Neuronal stem cell (in vitro differentiated cells): Measurements from ENCODE around the gene PCDHGC4.

ENCODE experiments used
- DNase-seq: peaks from one replicate; pipeline ENCODE4 v3.0.0-alpha.2; 2013; ENCODE audit warnings: low spot score
- H2AFZ ChIP-seq: one replicate; pipeline ENCODE4 v1.6.1; 2013; ENCODE audit warnings: mild to moderate bottlenecking, low read length, inconsistent platforms
- H2AK5ac ChIP-seq: 2 replicates; pipeline ENCODE4 v1.6.1; 2013; ENCODE audit warnings: low read depth, mild to moderate bottlenecking, inconsistent platforms, low read length, moderate library complexity, mixed read lengths
- H2BK120ac ChIP-seq: 2 replicates; pipeline ENCODE4 v1.6.1; 2013; ENCODE audit warnings: low read depth, mild to moderate bottlenecking, inconsistent platforms, low read length, moderate library complexity, mixed read lengths
- H2BK12ac ChIP-seq: one replicate; pipeline ENCODE4 v1.6.1; 2013; ENCODE audit warnings: low read length, inconsistent platforms
- H2BK15ac ChIP-seq: 2 replicates; pipeline ENCODE4 v1.6.1; 2013; ENCODE audit warnings: mild to moderate bottlenecking, low read length, inconsistent platforms, mixed read lengths
- H2BK5ac ChIP-seq: one replicate; pipeline ENCODE4 v1.6.1; 2013; ENCODE audit warnings: inconsistent platforms, mild to moderate bottlenecking, low read length, moderate library complexity
- H3K14ac ChIP-seq: one replicate; pipeline ENCODE4 v1.6.1; 2013; ENCODE audit warnings: low read length, inconsistent platforms
- H3K18ac ChIP-seq: 2 replicates; pipeline ENCODE4 v1.6.1; 2013; ENCODE audit warnings: low read length, inconsistent platforms
- H3K23ac ChIP-seq: 2 replicates; pipeline ENCODE4 v1.6.1; 2013; ENCODE audit warnings: low read depth, mild to moderate bottlenecking, mixed read lengths, low read length, inconsistent platforms; ENCODE audit not compliant: poor library complexity
- H3K27ac ChIP-seq: replicated peaks from 3 replicates; pipeline ENCODE4 v1.5.1; 2013; ENCODE audit warnings: low read length, inconsistent platforms
- H3K27me3 ChIP-seq, 3 experiments: 2 replicates each; pipeline ENCODE4 v1.6.1; 2013; ENCODE audit warnings: low read length in 3 of 3, mild to moderate bottlenecking in 2 of 3, inconsistent platforms in 1 of 3, low read depth in 1 of 3, mixed read lengths in 1 of 3, moderate library complexity in 1 of 3; ENCODE audit not compliant: control insufficient read depth in 3 of 3, insufficient read depth in 3 of 3
- H3K36me3 ChIP-seq, 2 donors: replicated peaks in 1 of 2; 2 replicates each; pipeline ENCODE4 v1.6.1; 2013; ENCODE audit warnings: low read length in 2 of 2; ENCODE audit not compliant: control insufficient read depth in 2 of 2, insufficient read depth in 2 of 2
- H3K4ac ChIP-seq: 2 replicates; pipeline ENCODE4 v1.6.1; 2013; ENCODE audit warnings: inconsistent platforms, mild to moderate bottlenecking, low read length, moderate library complexity
- H3K4me1 ChIP-seq, 2 donors: 1 replicate in 1 of 2; 2 replicates in 1 of 2; pipeline ENCODE4 v1.6.1; 2013; ENCODE audit warnings: low read length in 2 of 2, low read depth in 1 of 2; ENCODE audit not compliant: control insufficient read depth in 2 of 2, insufficient read depth in 1 of 2
- H3K4me2 ChIP-seq: one replicate; pipeline ENCODE4 v1.6.1; 2013; ENCODE audit warnings: mild to moderate bottlenecking, low read length, inconsistent platforms; ENCODE audit not compliant: insufficient read depth, poor library complexity, severe bottlenecking
- H3K4me3 ChIP-seq, 2 donors: 2 replicates each; pipeline ENCODE4 v1.5.1; 2013; ENCODE audit warnings: low read length in 2 of 2, mild to moderate bottlenecking in 2 of 2, inconsistent platforms in 1 of 2, moderate library complexity in 1 of 2
- H3K79me1 ChIP-seq: one replicate; pipeline ENCODE4 v1.6.1; 2013; ENCODE audit warnings: low read depth, mild to moderate bottlenecking, inconsistent platforms, low read length, moderate library complexity
- H3K9ac ChIP-seq: one replicate; pipeline ENCODE4 v1.6.1; 2013; ENCODE audit warnings: mild to moderate bottlenecking, low read depth, low read length, inconsistent platforms; ENCODE audit not compliant: poor library complexity
- H3K9me3 ChIP-seq, 2 donors: replicated peaks in 1 of 2; 2 replicates each; pipeline versions ENCODE3 to v1.6.1; 2013; ENCODE audit warnings: low read length in 2 of 2, mild to moderate bottlenecking in 2 of 2, inconsistent platforms in 1 of 2, low read depth in 1 of 2, mixed read lengths in 1 of 2, moderate library complexity in 1 of 2; ENCODE audit not compliant: control insufficient read depth in 2 of 2, insufficient read depth in 1 of 2
- H4K8ac ChIP-seq: one replicate; pipeline ENCODE4 v1.6.1; 2013; ENCODE audit warnings: low read depth, mild to moderate bottlenecking, inconsistent platforms, low read length, moderate library complexity
- H4K91ac ChIP-seq: one replicate; pipeline ENCODE4 v1.6.1; 2013; ENCODE audit warnings: low read length, low read depth, mild to moderate bottlenecking, inconsistent platforms; ENCODE audit not compliant: poor library complexity
- WGBS, 2 donors: extraction: QIAGEN DNeasy Blood & Tissue Kit; methylation state at CpG; one replicate each; pipeline ENCODE4 v1.1.7; 2013; ENCODE audit warnings: missing lambda C conversion rate in 2 of 2, mixed read lengths in 1 of 2; ENCODE audit not compliant: insufficient read length in 2 of 2, insufficient replicate concordance in 1 of 2; ENCODE audit errors: extremely low coverage in 2 of 2; 5-methylcytosine and 5-hydroxymethylcytosine counted together

Gene PCDHGC4

DNA sequence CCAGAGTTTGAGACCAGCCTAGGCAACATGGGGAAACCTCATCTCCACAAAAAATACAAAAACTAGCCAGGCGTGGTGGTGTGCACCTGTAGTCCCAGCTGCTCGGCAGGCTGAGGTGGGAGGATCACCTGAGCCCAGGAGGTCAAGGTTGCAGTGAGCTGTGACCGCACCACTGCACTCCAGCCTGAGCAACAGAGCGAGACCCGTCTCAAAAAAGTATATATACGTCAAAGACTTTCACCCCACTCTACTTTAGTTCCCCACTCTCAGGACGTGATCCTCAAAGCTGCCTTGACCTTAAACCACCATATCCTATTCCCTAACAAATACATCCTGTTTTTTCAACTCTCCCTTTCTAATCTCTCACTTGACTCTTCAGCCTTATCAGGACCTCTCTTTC is 45.0 kb downstream of the PCDHGC4 start:
- H4K8ac ChIP-seq: no peak overlapping the region
- no peak overlapping the region for H3K4me2 ChIP-seq
- H3K36me3 ChIP-seq: peaks cover 16 to 88% of the 10 kb centered on the region in 2 donors
- H2BK12ac ChIP-seq: no peak overlapping the region
- no peak overlapping the region for H2BK5ac ChIP-seq
- no peak overlapping the region for H2AFZ ChIP-seq
- H3K4ac ChIP-seq: no peak overlapping the region
- peaks cover 0 to 4% of the 10 kb centered on the region in 2 donors for H3K9me3 ChIP-seq
- no peaks in the 10 kb centered on the region for H3K79me1 ChIP-seq
- H3K23ac ChIP-seq: no peak overlapping the region
- no peak for DNase-seq
- H3K18ac ChIP-seq: no peak overlapping the region
- H3K27me3 ChIP-seq: no peaks in the 10 kb centered on the region
- WGBS, 2 donors: no CpG with 5 or more reads among the region's 7 CpGs
- H3K4me1 ChIP-seq: peaks cover 7 to 9% of the 10 kb centered on the region in 2 donors
- H3K4me3 ChIP-seq: no peak overlapping the region
- H4K91ac ChIP-seq: no peak overlapping the region
- no peak overlapping the region for H3K14ac ChIP-seq
- H2AK5ac ChIP-seq: no peak overlapping the region
- H3K9ac ChIP-seq: no peak overlapping the region
- H3K27ac ChIP-seq: no peak overlapping the region
- no peak overlapping the region for H2BK15ac ChIP-seq
- no peak overlapping the region for H2BK120ac ChIP-seq

DNA sequence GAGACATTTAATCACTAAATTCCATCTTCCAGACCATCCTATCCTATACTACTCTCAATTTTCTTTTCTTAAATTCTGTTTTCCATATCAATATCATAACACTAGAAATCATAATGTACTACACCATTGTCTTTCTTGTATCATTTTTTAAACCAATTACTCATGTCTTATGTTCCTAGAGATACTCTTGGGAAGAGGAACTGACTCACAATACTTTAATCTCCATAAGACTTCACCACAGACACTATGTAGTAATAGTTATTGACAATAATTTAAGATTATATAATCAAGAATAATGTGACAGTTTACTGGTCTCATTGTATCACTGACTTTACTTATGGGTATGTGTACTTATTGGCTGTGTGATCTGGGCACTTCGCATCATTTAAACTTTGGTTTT is 47.9 kb downstream of the PCDHGC4 start:
- Histone ChIP-seq H3K36me3 (peaks cover 10 to 64% of the 10 kb centered on the region in 2 donors), H2BK120ac (no peak overlapping the region), H3K79me1 (no peaks in the 10 kb centered on the region), H4K8ac (no peak overlapping the region), H3K14ac (no peak overlapping the region), H3K27me3 (no peaks in the 10 kb centered on the region), H2BK5ac (no peak overlapping the region), H2BK12ac (no peak overlapping the region), H3K23ac (no peak overlapping the region), H3K9me3 (peaks cover 0 to 4% of the 10 kb centered on the region in 2 donors), H3K4me1 (peaks cover 2 to 3% of the 10 kb centered on the region in 2 donors), H4K91ac (no peak overlapping the region), H3K4ac (no peak overlapping the region), H3K27ac (no peak overlapping the region), H2AFZ (no peak overlapping the region), H3K18ac (no peak overlapping the region), H3K4me3 (no peak overlapping the region), H2BK15ac (no peak overlapping the region), H3K4me2 (no peak overlapping the region), H3K9ac (no peak overlapping the region), H2AK5ac (no peak overlapping the region)
- DNase-seq: no peak
- no CpG with 5 or more reads among the region's 1 CpG for WGBS, 2 donors

DNA sequence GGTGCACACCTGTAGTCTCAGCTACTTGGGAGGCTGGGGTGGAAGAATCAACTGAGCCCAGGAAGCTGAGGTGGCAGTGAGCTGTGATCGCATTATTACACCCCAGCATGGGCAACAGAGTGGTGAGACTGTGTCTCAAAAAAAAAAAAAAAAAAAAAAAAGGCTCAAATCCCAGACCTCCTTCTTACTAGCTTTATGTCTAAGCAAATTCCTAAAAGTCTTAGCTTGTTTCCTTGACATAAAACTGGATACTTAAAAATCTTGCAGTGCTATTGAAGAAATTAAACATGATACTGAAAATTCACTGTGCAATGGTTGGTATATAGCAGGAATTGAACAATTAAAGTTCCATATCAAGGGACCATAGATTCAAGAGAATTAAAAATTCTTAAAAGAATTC is 49.1 kb downstream of the PCDHGC4 start:
- Histone ChIP-seq H3K23ac (no peak overlapping the region), H3K27ac (no peak overlapping the region), H2AK5ac (no peak overlapping the region), H3K27me3 (no peaks in the 10 kb centered on the region), H4K8ac (no peak overlapping the region), H2BK15ac (no peak overlapping the region), H3K4me1 (peaks cover 2 to 3% of the 10 kb centered on the region in 2 donors), H3K18ac (no peak overlapping the region), H3K4ac (no peak overlapping the region), H3K4me3 (no peak overlapping the region), H3K9ac (no peak overlapping the region), H3K36me3 (peaks cover 3 to 52% of the 10 kb centered on the region in 2 donors), H2BK12ac (no peak overlapping the region), H4K91ac (no peak overlapping the region), H3K9me3 (peaks cover 0 to 4% of the 10 kb centered on the region in 2 donors), H3K4me2 (no peak overlapping the region), H3K14ac (no peak overlapping the region), H3K79me1 (no peaks in the 10 kb centered on the region), H2BK120ac (no peak overlapping the region), H2AFZ (no peak overlapping the region), H2BK5ac (no peak overlapping the region)
- WGBS, 2 donors: no CpG with 5 or more reads among the region's 1 CpG
- no peak for DNase-seq

- H3K27ac ChIP-seq: peak overlapping the region; percentile 14
- no peak overlapping the region for H4K8ac ChIP-seq
- H4K91ac ChIP-seq: no peak overlapping the region
- no peak overlapping the region for H2BK15ac ChIP-seq
- H2BK12ac ChIP-seq: no peak overlapping the region
- H3K4me2 ChIP-seq: no peak overlapping the region
- H3K23ac ChIP-seq: no peak overlapping the region
- peaks cover 0 to 45% of the 10 kb centered on the region in 2 donors for H3K36me3 ChIP-seq
- H3K14ac ChIP-seq: no peak overlapping the region
- no peak overlapping the region for H2AK5ac ChIP-seq
- no peak overlapping the region for H3K4ac ChIP-seq
- no peak overlapping the region for H2BK5ac ChIP-seq
- DNase-seq: no peak
- peaks cover 2 to 3% of the 10 kb centered on the region in 2 donors for H3K4me1 ChIP-seq
- no peak overlapping the region for H3K18ac ChIP-seq
- WGBS, 2 donors: no CpG with 5 or more reads among the region's 4 CpGs
- H3K9ac ChIP-seq: no peak overlapping the region
- H3K9me3 ChIP-seq: peaks cover 0 to 4% of the 10 kb centered on the region in 2 donors
- H2AFZ ChIP-seq: no peak overlapping the region
- no peak overlapping the region for H2BK120ac ChIP-seq
- H3K27me3 ChIP-seq: no peaks in the 10 kb centered on the region
- no peak overlapping the region for H3K4me3 ChIP-seq
- H3K79me1 ChIP-seq: no peaks in the 10 kb centered on the region
These were observed 49.8 kb downstream of the PCDHGC4 start for GRCh38 chr5:141534492-141535213.
